ENCODE results near the gene ITPA. TPM values are rescaled to one million over a fixed set of nuclear protein-coding genes. Genes with fewer than 3 reads are reported as not detected.

ITPA gene
- total and polyA plus RNA-seq, 2 of the 13 experiments (the other 11 are each of a cell fraction or from before 2014, with no cell fraction given), result 60.1 to 103 TPM

- TF ChIP-seq ZBTB26 (CRISPR knock-in tag; IDR thresholded peaks at IDR 0.05; ENCODE audit: borderline replicate concordance), result peak; percentile 67
- TF ChIP-seq ZNF75D (CRISPR knock-in tag; IDR thresholded peaks at IDR 0.05; ENCODE audit: borderline replicate concordance), result no peak
- TF ChIP-seq, protein P1, sequence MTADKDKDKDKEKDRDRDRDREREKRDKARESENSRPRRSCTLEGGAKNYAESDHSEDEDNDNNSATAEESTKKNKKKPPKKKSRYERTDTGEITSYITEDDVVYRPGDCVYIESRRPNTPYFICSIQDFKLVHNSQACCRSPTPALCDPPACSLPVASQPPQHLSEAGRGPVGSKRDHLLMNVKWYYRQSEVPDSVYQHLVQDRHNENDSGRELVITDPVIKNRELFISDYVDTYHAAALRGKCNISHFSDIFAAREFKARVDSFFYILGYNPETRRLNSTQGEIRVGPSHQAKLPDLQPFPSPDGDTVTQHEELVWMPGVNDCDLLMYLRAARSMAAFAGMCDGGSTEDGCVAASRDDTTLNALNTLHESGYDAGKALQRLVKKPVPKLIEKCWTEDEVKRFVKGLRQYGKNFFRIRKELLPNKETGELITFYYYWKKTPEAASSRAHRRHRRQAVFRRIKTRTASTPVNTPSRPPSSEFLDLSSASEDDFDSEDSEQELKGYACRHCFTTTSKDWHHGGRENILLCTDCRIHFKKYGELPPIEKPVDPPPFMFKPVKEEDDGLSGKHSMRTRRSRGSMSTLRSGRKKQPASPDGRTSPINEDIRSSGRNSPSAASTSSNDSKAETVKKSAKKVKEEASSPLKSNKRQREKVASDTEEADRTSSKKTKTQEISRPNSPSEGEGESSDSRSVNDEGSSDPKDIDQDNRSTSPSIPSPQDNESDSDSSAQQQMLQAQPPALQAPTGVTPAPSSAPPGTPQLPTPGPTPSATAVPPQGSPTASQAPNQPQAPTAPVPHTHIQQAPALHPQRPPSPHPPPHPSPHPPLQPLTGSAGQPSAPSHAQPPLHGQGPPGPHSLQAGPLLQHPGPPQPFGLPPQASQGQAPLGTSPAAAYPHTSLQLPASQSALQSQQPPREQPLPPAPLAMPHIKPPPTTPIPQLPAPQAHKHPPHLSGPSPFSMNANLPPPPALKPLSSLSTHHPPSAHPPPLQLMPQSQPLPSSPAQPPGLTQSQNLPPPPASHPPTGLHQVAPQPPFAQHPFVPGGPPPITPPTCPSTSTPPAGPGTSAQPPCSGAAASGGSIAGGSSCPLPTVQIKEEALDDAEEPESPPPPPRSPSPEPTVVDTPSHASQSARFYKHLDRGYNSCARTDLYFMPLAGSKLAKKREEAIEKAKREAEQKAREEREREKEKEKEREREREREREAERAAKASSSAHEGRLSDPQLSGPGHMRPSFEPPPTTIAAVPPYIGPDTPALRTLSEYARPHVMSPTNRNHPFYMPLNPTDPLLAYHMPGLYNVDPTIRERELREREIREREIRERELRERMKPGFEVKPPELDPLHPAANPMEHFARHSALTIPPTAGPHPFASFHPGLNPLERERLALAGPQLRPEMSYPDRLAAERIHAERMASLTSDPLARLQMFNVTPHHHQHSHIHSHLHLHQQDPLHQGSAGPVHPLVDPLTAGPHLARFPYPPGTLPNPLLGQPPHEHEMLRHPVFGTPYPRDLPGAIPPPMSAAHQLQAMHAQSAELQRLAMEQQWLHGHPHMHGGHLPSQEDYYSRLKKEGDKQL (CRISPR knock-in tag; IDR thresholded peaks at IDR 0.05; ENCODE audit: low read depth), result peak; percentile 17; the same call in 1 of the 2 replicates
- TF ChIP-seq SRY (CRISPR knock-in tag; IDR thresholded peaks at IDR 0.05), result peak; percentile 60; the same call in 1 of the 2 replicates
- TF ChIP-seq ZFP37 (CRISPR knock-in tag; IDR thresholded peaks at IDR 0.05; ENCODE audit: borderline replicate concordance), result 0 out of 2 replicates have a peak, but pooled peaks have one; percentile 31
- TF ChIP-seq ZIK1 (CRISPR knock-in tag; IDR thresholded peaks at IDR 0.05; ENCODE audit: borderline replicate concordance, low read depth), result no peak; the same call in 1 of the 2 replicates
- TF ChIP-seq U2AF1 (optimal IDR thresholded peaks at IDR 0.05; ENCODE audit: low read depth, low read length), result no peak
- no peak; the same call in 1 of the 2 replicates for TF ChIP-seq ZBTB42 (CRISPR knock-in tag; IDR thresholded peaks at IDR 0.05)
- TF ChIP-seq ZNF205 (CRISPR knock-in tag; IDR thresholded peaks at IDR 0.05), result peak; percentile 94
- TF ChIP-seq BRCA1 (CRISPR knock-in tag; IDR thresholded peaks at IDR 0.05), result no peak
- TF ChIP-seq, protein P2, sequence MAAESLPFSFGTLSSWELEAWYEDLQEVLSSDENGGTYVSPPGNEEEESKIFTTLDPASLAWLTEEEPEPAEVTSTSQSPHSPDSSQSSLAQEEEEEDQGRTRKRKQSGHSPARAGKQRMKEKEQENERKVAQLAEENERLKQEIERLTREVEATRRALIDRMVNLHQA (CRISPR knock-in tag; IDR thresholded peaks at IDR 0.05), result no peak
- TF ChIP-seq ZNF562 (CRISPR knock-in tag; IDR thresholded peaks at IDR 0.05; ENCODE audit: borderline replicate concordance), result no peak
- TF ChIP-seq ZNF766 (CRISPR knock-in tag; IDR thresholded peaks at IDR 0.05; ENCODE audit: borderline replicate concordance), result no peak; the same call in 1 of the 2 replicates
- TF ChIP-seq SATB2 (CRISPR knock-in tag; IDR thresholded peaks at IDR 0.05), result no peak; the same call in 1 of the 2 replicates
- 0 out of 2 replicates have a peak, but pooled peaks have one; percentile 48 for TF ChIP-seq ARNTL (CRISPR knock-in tag; IDR thresholded peaks at IDR 0.05)
- TF ChIP-seq XBP1 (CRISPR knock-in tag; IDR thresholded peaks at IDR 0.05), result no peak
- no peak for TF ChIP-seq HNRNPK (IDR thresholded peaks at IDR 0.05; ENCODE audit: low read depth, low read length, poor library complexity, severe bottlenecking)
- TF ChIP-seq ZNF597 (CRISPR knock-in tag; IDR thresholded peaks at IDR 0.05), result no peak
- TF ChIP-seq ZSCAN29 (CRISPR knock-in tag; conservative IDR thresholded peaks at IDR 0.05), result no peak
Measured at GRCh38 chr20:3224681-3225421, 15.6 kb downstream of the ITPA start (continued).

All from HepG2 (cell line).